Neural progenitor cell (in vitro differentiated cells): ENCODE measurements around the gene TTC21B. TPM values are rescaled to one million over a fixed set of nuclear protein-coding genes. Genes with fewer than 3 reads are reported as not detected.

Experiments used
- DNase-seq: peaks from one replicate; pipeline ENCODE4 v3.0.0-alpha.2; 2016; ENCODE audit warnings: low spot score
- H2AFZ ChIP-seq: fragments of 200-600 bp; sonication (generic); replicated peaks from 2 replicates; pipeline ENCODE4 v1.6.1; 2016; ENCODE audit warnings: antibody characterized with exemption
- H3F3A ChIP-seq: fragments of 200-600 bp; sonication (generic); 2 replicates; pipeline ENCODE4 v1.6.1; 2016; ENCODE audit warnings: antibody characterized with exemption, low read depth
- H3K27ac ChIP-seq: fragments of 200-600 bp; sonication (generic); 2 replicates; pipeline ENCODE4 v1.5.1; 2016; ENCODE audit warnings: mild to moderate bottlenecking
- H3K27me3 ChIP-seq: fragments of 200-600 bp; sonication (generic); 2 replicates; pipeline ENCODE4 v1.6.1; 2016; ENCODE audit warnings: mild to moderate bottlenecking, moderate library complexity
- H3K36me3 ChIP-seq: fragments of 200-600 bp; sonication (generic); 2 replicates; pipeline ENCODE4 v1.5.1; 2016
- H3K4me1 ChIP-seq: fragments of 200-600 bp; sonication (generic); 2 replicates; pipeline ENCODE4 v1.6.1; 2016; ENCODE audit warnings: mixed run types
- H3K4me2 ChIP-seq: fragments of 200-600 bp; sonication (generic); 2 replicates; pipeline ENCODE4 v1.6.1; 2016
- H3K4me3 ChIP-seq: fragments of 200-600 bp; sonication (generic); 2 replicates; pipeline ENCODE4 v1.5.1; 2016
- H3K79me2 ChIP-seq: fragments of 200-600 bp; sonication (generic); 2 replicates; pipeline ENCODE4 v1.6.1; 2016; ENCODE audit warnings: low read depth
- H3K9ac ChIP-seq: fragments of 200-600 bp; sonication (generic); 2 replicates; pipeline ENCODE4 v1.6.1; 2016
- H3K9me3 ChIP-seq: fragments of 200-600 bp; sonication (generic); 2 replicates; pipeline ENCODE4 v1.5.1; 2016; ENCODE audit warnings: low read depth
- H4K20me1 ChIP-seq: fragments of 200-600 bp; sonication (generic); 2 replicates; pipeline ENCODE4 v1.6.1; 2016; ENCODE audit warnings: low read depth
- H3K27ac Mint-ChIP-seq: 3 replicates; pipeline ENCODE4 v1.8.0; 2021; ENCODE audit warnings: mixed read lengths
- H3K27me3 Mint-ChIP-seq: 2 replicates; pipeline ENCODE4 v1.8.0; 2022; ENCODE audit warnings: low read depth, mild to moderate bottlenecking, inconsistent platforms, moderate library complexity, mixed read lengths; ENCODE audit not compliant: insufficient read depth
- H3K36me3 Mint-ChIP-seq: 3 replicates; pipeline ENCODE4 v1.8.0; 2021; ENCODE audit warnings: mixed read lengths
- H3K4me1 Mint-ChIP-seq: 3 replicates; pipeline ENCODE4 v1.8.0; 2021; ENCODE audit warnings: mixed read lengths
- H3K4me3 Mint-ChIP-seq: 3 replicates; pipeline ENCODE4 v1.8.0; 2021; ENCODE audit warnings: mild to moderate bottlenecking, moderate library complexity, mixed read lengths
- H3K9me3 Mint-ChIP-seq: 3 replicates; pipeline ENCODE4 v1.8.0; 2020; ENCODE audit warnings: mixed read lengths
- EZH2 ChIP-seq: fragments of 200-600 bp; sonication (generic); IDR thresholded peaks from 2 replicates; pipeline ENCODE4 v1.6.1; 2017; ENCODE audit warnings: antibody characterized with exemption, mild to moderate bottlenecking, moderate library complexity
- EZH2phosphoT487 ChIP-seq: fragments of 200-600 bp; sonication (generic); IDR thresholded peaks from 2 replicates; pipeline ENCODE4 v1.6.1; 2017; ENCODE audit warnings: antibody characterized with exemption
- total RNA-seq: library from RNA; depleted of rRNA; stranded (reverse); fragments of >200 nt; gene quantifications from 2 replicates; pipeline ENCODE4 v1.2.3, GENCODE V29; 2015; ENCODE audit warnings: low replicate concordance
- TF ChIP-seq, protein P1 (sequence below): fragments of 200-600 bp; sonication (generic); IDR thresholded peaks from 2 replicates; pipeline ENCODE4 v1.5.1; 2017; ENCODE audit warnings: antibody characterized with exemption, mild to moderate bottlenecking

Gene TTC21B
- total RNA-seq, 1 donor from 2014 or later = 46.9 TPM

DNA sequence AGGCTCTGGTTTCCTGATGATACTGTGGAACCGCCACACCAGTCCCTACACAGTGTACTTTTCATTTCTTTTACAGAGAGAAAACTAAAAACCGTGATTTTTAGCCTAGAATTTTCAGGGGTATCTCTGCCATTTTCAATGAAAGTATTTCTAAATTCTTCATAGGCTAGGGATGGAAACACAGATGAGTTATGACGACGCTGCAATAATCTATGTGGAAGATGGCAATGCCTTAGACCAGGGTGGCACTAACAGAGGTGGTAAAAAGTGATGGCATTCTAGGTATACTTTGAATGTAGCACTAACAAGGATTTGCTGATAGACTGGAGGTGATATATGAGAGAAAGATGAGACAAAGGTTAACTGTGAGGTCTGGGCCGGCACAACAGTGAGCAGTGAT is 56.5 kb downstream of the TTC21B start:
- TF ChIP-seq, protein P1, sequence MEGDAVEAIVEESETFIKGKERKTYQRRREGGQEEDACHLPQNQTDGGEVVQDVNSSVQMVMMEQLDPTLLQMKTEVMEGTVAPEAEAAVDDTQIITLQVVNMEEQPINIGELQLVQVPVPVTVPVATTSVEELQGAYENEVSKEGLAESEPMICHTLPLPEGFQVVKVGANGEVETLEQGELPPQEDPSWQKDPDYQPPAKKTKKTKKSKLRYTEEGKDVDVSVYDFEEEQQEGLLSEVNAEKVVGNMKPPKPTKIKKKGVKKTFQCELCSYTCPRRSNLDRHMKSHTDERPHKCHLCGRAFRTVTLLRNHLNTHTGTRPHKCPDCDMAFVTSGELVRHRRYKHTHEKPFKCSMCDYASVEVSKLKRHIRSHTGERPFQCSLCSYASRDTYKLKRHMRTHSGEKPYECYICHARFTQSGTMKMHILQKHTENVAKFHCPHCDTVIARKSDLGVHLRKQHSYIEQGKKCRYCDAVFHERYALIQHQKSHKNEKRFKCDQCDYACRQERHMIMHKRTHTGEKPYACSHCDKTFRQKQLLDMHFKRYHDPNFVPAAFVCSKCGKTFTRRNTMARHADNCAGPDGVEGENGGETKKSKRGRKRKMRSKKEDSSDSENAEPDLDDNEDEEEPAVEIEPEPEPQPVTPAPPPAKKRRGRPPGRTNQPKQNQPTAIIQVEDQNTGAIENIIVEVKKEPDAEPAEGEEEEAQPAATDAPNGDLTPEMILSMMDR = no peak
- TF ChIP-seq EZH2phosphoT487 = no peak
- TF ChIP-seq EZH2 = no peak

DNA sequence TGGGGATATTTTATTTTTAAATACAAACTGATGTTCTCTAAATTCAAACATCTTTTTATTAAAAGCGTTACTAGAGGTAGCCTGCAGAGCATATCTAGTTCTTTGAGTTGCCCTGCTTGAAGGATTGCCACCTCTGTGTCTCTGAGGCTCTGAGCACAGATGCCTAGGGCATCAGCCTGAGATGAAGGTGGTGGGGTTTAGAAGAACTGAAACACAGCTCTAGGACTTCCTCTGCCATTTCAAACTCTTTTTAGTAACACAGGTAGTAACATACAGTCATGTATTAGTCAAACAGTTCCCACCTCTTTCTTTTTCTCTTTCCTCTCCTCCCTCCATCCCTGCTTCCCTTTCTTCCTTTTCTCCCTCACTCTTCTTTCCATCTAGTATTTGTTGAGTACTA is 57.6 kb downstream of the TTC21B start:
- Mint-ChIP-seq H3K9me3 (no peaks in the 10 kb centered on the region), H3K27ac (peak overlapping the region; percentile 77), H3K4me1 (peaks cover 39% of the 10 kb centered on the region), H3K27me3 (no peaks in the 10 kb centered on the region), H3K4me3 (no peak overlapping the region), H3K36me3 (peaks cover 44% of the 10 kb centered on the region)
- no peaks in the 10 kb centered on the region for H4K20me1 ChIP-seq
- no peak overlapping the region for H2AFZ ChIP-seq
- no peak overlapping the region for H3K27ac ChIP-seq
- H3F3A ChIP-seq = no peaks in the 10 kb centered on the region
- TF ChIP-seq, protein P1 = no peak
- TF ChIP-seq EZH2 = no peak
- peaks cover 15% of the 10 kb centered on the region for H3K36me3 ChIP-seq
- no peak overlapping the region for H3K9ac ChIP-seq
- H3K79me2 ChIP-seq = no peaks in the 10 kb centered on the region
- H3K4me1 ChIP-seq = no peaks in the 10 kb centered on the region
- H3K4me3 ChIP-seq = no peak overlapping the region
- no peak for DNase-seq
- no peaks in the 10 kb centered on the region for H3K27me3 ChIP-seq
- no peak overlapping the region for H3K4me2 ChIP-seq
- no peaks in the 10 kb centered on the region for H3K9me3 ChIP-seq

More for the DNA sequence above, 56.5 kb downstream of the TTC21B start:
- no peak overlapping the region for H3K27ac ChIP-seq
- no peaks in the 10 kb centered on the region for H3K4me1 ChIP-seq
- no peaks in the 10 kb centered on the region for H4K20me1 ChIP-seq
- Mint-ChIP-seq H3K9me3 (no peaks in the 10 kb centered on the region), H3K36me3 (peaks cover 46% of the 10 kb centered on the region), H3K4me3 (no peak overlapping the region), H3K27ac (peak overlapping the region; percentile 14), H3K4me1 (peaks cover 41% of the 10 kb centered on the region), H3K27me3 (no peaks in the 10 kb centered on the region)
- H3K4me3 ChIP-seq = no peak overlapping the region
- no peaks in the 10 kb centered on the region for H3K79me2 ChIP-seq
- peaks cover 15% of the 10 kb centered on the region for H3K36me3 ChIP-seq
- H3K9ac ChIP-seq = no peak overlapping the region
- no peaks in the 10 kb centered on the region for H3K27me3 ChIP-seq
- no peak for DNase-seq
- H3K4me2 ChIP-seq = no peak overlapping the region
- H3F3A ChIP-seq = no peaks in the 10 kb centered on the region
- no peaks in the 10 kb centered on the region for H3K9me3 ChIP-seq
- no peak overlapping the region for H2AFZ ChIP-seq

DNA sequence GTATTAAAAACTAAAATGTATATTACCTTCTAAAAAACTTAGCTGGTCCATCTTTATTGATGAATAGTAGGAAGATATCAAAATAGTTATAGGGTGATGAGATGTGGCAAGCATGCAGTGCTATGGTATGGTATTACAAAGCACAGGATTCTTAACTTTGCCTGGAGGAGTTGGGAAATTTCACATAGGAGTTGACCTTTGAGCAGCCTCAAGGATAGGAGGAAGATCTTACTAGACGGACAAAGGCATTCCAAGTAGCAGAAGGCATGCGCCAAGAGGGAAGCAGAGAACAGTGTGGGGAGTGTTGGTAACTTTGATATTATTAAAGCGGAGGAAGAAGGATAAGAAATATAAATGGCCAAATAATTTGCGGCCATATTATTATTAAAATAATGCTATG is 60.0 kb downstream of the TTC21B start:
- H3K9me3 ChIP-seq = no peaks in the 10 kb centered on the region
- no peak overlapping the region for H3K9ac ChIP-seq
- no peak overlapping the region for H3K27ac ChIP-seq
- Mint-ChIP-seq H3K27ac (no peak overlapping the region), H3K36me3 (peaks cover 40% of the 10 kb centered on the region), H3K27me3 (no peaks in the 10 kb centered on the region), H3K4me3 (no peak overlapping the region), H3K4me1 (peaks cover 48% of the 10 kb centered on the region), H3K9me3 (no peaks in the 10 kb centered on the region)
- no peak overlapping the region for H3K4me3 ChIP-seq
- no peak overlapping the region for H2AFZ ChIP-seq
- H3F3A ChIP-seq = no peaks in the 10 kb centered on the region
- H4K20me1 ChIP-seq = no peaks in the 10 kb centered on the region
- H3K27me3 ChIP-seq = no peaks in the 10 kb centered on the region
- H3K79me2 ChIP-seq = no peaks in the 10 kb centered on the region
- no peak for DNase-seq
- no peak overlapping the region for H3K4me2 ChIP-seq
- peaks cover 12% of the 10 kb centered on the region for H3K4me1 ChIP-seq
- peaks cover 11% of the 10 kb centered on the region for H3K36me3 ChIP-seq
- no peak for TF ChIP-seq EZH2phosphoT487

DNA sequence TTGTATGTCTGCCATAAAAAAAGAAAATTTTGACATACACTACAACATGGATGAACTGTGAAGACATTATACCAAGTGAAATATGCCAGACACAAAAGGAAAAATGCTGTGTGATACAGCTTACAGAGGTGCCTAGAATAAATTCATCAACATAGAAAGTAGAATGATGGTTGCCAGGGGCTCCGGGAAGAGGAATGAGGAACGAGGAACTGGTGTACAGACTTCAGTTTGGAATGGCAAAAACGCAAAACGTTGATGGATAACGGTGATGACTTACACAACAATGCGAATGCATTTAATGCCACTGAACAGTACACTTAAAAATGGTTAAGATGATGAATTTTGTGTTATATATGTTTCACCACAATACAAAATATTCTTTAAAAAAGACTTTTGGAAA is 61.0 kb downstream of the TTC21B start:
- no peak overlapping the region for H3K27ac Mint-ChIP-seq
- DNase-seq = no peak
- Histone ChIP-seq H3K27me3 (no peaks in the 10 kb centered on the region), H3K4me2 (no peak overlapping the region), H3K9me3 (no peaks in the 10 kb centered on the region), H3K36me3 (peaks cover 11% of the 10 kb centered on the region), H3F3A (no peaks in the 10 kb centered on the region), H3K4me3 (no peak overlapping the region), H2AFZ (no peak overlapping the region), H3K27ac (no peak overlapping the region), H3K9ac (no peak overlapping the region), H3K4me1 (peaks cover 16% of the 10 kb centered on the region), H4K20me1 (no peaks in the 10 kb centered on the region), H3K79me2 (no peaks in the 10 kb centered on the region)
- no peak overlapping the region for H3K4me3 Mint-ChIP-seq
- no peaks in the 10 kb centered on the region for H3K9me3 Mint-ChIP-seq
- TF ChIP-seq EZH2phosphoT487 (no peak), EZH2 (no peak)
- TF ChIP-seq, protein P1 = no peak
- H3K4me1 Mint-ChIP-seq = peaks cover 47% of the 10 kb centered on the region
- H3K36me3 Mint-ChIP-seq = peaks cover 32% of the 10 kb centered on the region
- no peaks in the 10 kb centered on the region for H3K27me3 Mint-ChIP-seq
